PFSK-1 (cell line): ENCODE results near the gene MLPH.

ENCODE experiments used
- FOXP2 ChIP-seq: optimal IDR thresholded peaks from 2 replicates; pipeline ENCODE3; 2011; ENCODE audit warnings: borderline replicate concordance, control low read depth, inconsistent platforms; ENCODE audit not compliant: insufficient read depth; ENCODE audit errors: extremely low read length, extremely low read depth
- POLR2AphosphoS5 ChIP-seq: IDR thresholded peaks from 2 replicates; pipeline ENCODE4 v1.6.1; 2012; ENCODE audit warnings: low read depth, mild to moderate bottlenecking, control low read depth, low read length, moderate library complexity
- REST ChIP-seq, 2 experiments: IDR thresholded peaks; 2 replicates each; pipeline versions ENCODE4 v1.6.1 to v1.8.0; 2011 to 2012; ENCODE audit warnings: low read depth in 2 of 2, low read length in 2 of 2, control low read depth in 1 of 2, inconsistent platforms in 1 of 2, mild to moderate bottlenecking in 1 of 2, moderate library complexity in 1 of 2; ENCODE audit not compliant: insufficient read depth in 1 of 2
- SIN3A ChIP-seq: IDR thresholded peaks from 2 replicates; pipeline ENCODE4 v1.6.1; 2012; ENCODE audit warnings: mild to moderate bottlenecking, low read length, moderate library complexity, borderline replicate concordance; ENCODE audit not compliant: insufficient read depth
- TAF1 ChIP-seq: IDR thresholded peaks from 2 replicates; pipeline ENCODE4 v1.6.1; 2012; ENCODE audit warnings: low read length, control low read depth, borderline replicate concordance; ENCODE audit not compliant: insufficient read depth

Gene MLPH

DNA sequence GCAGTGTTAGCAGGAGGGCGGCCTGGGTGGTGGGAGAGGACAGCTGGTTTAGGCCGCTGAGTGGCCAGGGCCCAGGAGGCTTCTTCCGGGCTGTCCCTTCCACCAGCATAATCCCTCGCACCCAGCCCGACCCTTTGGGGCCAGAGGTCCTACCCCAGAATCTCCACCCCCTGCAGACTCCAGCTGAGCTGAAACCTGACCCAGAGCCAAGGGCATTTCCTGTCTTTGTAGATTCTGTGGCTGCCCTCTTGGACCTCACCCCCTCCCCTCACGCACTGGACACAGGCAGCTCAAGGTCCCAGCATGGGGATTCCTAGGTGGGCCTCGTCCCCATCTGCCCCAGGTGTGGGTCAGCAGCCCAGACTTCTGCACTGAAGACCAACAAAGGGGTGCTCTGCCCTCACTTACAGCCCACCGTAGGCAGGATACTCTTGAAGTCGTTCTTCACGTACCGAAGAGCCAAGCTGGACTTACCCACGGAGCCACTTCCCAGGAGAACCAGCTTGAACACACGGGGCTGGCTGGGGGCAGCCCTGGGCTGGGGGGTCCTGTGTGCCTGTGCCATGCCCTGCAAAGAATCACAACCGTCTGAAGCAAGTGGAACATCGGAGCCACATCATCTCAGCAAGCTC lies 98.7 kb downstream of the MLPH start:
- no peak for TF ChIP-seq TAF1
- no peak for TF ChIP-seq REST (IDR thresholded peaks at IDR 0.05; ENCODE audit: insufficient read depth in 1 of 2, low read depth in 2 of 2, low read length in 2 of 2)
- TF ChIP-seq SIN3A, result no peak
- TF ChIP-seq FOXP2, result no peak
- TF ChIP-seq POLR2AphosphoS5, result no peak

GRCh38 chr2:237588044-237588696 lies 101.1 kb downstream of the MLPH start:
- no peak for TF ChIP-seq FOXP2
- TF ChIP-seq REST (IDR thresholded peaks at IDR 0.05; ENCODE audit: insufficient read depth in 1 of 2, low read depth in 2 of 2, low read length in 2 of 2), result no peak
- no peak for TF ChIP-seq TAF1
- TF ChIP-seq POLR2AphosphoS5, result no peak
- no peak for TF ChIP-seq SIN3A

DNA sequence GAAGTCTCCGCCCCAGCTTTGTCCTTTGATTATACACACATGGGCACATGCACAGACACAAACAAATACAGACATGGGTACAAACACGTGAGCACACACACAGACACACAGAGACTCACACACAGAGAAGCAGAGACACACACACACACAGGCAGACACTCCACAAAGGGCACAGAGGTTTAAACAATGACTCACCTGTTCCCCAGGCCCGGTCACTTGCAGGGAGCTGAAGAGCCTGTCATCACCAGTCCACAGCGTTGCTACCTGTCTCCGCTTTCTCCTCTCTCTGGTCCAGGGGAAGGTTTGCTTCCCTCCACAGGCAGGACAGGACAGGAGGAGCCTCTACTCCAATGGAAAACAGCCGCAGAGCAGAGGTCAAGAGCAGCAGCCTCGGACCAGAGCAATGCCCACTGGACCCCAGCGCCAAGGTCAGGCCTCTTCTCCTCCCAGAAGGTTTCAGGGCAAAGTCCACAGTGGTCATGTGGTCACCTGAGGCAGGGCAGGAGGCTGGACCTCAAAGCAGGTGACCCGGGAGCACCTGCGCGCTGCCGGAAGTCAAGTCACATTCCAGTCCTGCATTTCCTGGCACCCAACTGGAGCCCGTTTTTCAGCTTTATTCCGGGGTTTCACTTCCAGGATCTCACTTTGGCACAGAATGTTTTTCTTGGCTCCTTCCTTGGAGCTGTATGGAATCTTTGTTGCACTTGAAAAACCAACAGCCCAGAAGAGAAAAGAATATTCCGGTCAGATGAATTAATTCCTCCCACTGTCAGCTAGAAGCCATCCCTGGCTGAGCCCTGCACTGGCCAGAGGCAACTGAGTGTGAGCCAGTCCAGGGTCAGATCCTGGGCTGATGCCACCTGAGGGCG lies 103.5 kb downstream of the MLPH start, which contains the start of gene RAB17:
TSS of gene RAB17 (minus strand) at position 463 of the 869 bp plus-strand sequence. CDS start 4,580 bp downstream, outside the sequence.
- TF ChIP-seq FOXP2, result no peak
- no peak for TF ChIP-seq TAF1
- no peak for TF ChIP-seq SIN3A
- TF ChIP-seq REST (IDR thresholded peaks at IDR 0.05; ENCODE audit: insufficient read depth in 1 of 2, low read depth in 2 of 2, low read length in 2 of 2), result no peak
- TF ChIP-seq POLR2AphosphoS5, result no peak

DNA sequence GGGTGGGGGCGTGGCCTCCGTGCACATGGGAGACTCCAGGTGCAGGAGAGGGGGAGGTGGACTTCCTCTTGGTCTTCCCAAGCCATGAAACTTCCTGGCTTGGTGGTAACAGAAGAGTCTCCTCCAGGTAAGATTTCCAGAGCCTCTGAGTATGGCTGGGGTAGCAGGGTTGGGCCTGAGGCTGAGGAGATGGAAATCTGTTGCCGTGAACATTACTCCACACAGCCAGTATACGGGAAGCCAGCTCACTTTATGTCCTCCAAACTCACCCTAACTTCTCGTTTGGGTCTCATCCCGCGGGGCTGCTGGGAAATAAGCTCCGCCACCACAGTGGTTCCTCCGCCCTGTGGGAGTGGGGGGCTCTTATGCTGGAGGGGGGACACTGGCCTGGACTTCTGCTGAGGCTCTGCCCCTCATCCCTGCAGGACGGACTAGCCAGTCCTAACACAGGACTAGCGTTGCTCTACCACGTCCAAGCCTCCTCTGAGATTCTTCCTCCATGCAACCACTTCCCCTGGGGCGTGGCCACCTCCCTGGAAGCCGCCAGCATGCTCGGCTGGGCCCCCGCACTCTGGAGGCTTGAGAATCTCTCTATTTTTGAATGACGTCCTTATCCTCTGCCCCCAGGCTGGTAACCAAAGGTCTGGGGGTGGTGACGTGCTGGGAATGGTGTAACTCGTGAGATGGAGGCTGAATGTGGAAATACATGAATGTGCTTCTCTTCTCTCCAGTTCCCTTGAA lies 104.3 kb downstream of the MLPH start:
- TF ChIP-seq SIN3A (no peak), REST (IDR thresholded peaks at IDR 0.05; ENCODE audit: insufficient read depth in 1 of 2, low read depth in 2 of 2, low read length in 2 of 2) (no peak), POLR2AphosphoS5 (no peak), TAF1 (no peak), FOXP2 (no peak)
